HEK293 (cell line): ENCODE data around the gene EML6.

Source experiments
- CTCF ChIA-PET: fragments of 350-600 bp; formaldehyde crosslinking; extraction: SDS; loops from one replicate; lab custom pipeline; 2021; ENCODE audit warnings: antibody characterized with exemption; lab: Yijun Ruan, JAX
- POLR2A ChIA-PET: fragments of 300-600 bp; formaldehyde crosslinking; extraction: SDS; loops from one replicate; lab custom pipeline; 2020; ENCODE audit warnings: antibody characterized with exemption, inconsistent platforms; lab: Yijun Ruan, JAX
- H3K27ac ChIP-seq: fragments of 200-500 bp; sonication (Bioruptor generic); 2 replicates; pipeline ENCODE4 v1.5.1; 2014; ENCODE audit warnings: low read depth, low read length, control low read depth, inconsistent platforms; ENCODE audit errors: extremely low read depth
- H3K36me3 ChIP-seq, 2 experiments: fragments of 200-500 bp in 1 of 2; sonication (Bioruptor generic) in 1 of 2; 1 replicate in 1 of 2; 2 replicates in 1 of 2; pipeline ENCODE4 v1.5.1; 2014 to 2017; ENCODE audit warnings: inconsistent platforms in 2 of 2, low read length in 2 of 2; ENCODE audit not compliant: control insufficient read depth in 2 of 2, insufficient read depth in 1 of 2
- H3K4me1 ChIP-seq: fragments of 200-500 bp; sonication (Bioruptor generic); 2 replicates; pipeline ENCODE4 v1.5.1; 2014; ENCODE audit warnings: mild to moderate bottlenecking, low read length, inconsistent platforms; ENCODE audit not compliant: control insufficient read depth, insufficient read depth
- H3K4me3 ChIP-seq: 2 replicates; pipeline ENCODE4 v1.5.1; 2011; ENCODE audit warnings: low read depth, mild to moderate bottlenecking, control low read depth, low read length, moderate library complexity
- H3K9me3 ChIP-seq: fragments of 200-500 bp; sonication (Bioruptor generic); 2 replicates; pipeline ENCODE4 v1.5.1; 2014; ENCODE audit warnings: low read depth, low read length, inconsistent platforms; ENCODE audit not compliant: control insufficient read depth, insufficient read depth
- BCL11B ChIP-seq: fragments of 450-650 bp; formaldehyde crosslinking; IDR thresholded peaks from 2 replicates; pipeline ENCODE4 v1.5.1; 2016; ENCODE audit warnings: low read depth, missing biosample characterization, missing genetic modification characterization
- EGR2 ChIP-seq: fragments of 450-650 bp; formaldehyde crosslinking; IDR thresholded peaks from 2 replicates; pipeline ENCODE4 v1.5.1; 2016; ENCODE audit warnings: low read depth, missing biosample characterization, missing genetic modification characterization
- GFI1B ChIP-seq: fragments of 450-650 bp; formaldehyde crosslinking; IDR thresholded peaks from 2 replicates; pipeline ENCODE4 v1.5.1; 2016; ENCODE audit warnings: missing biosample characterization, missing genetic modification characterization
- GLI4 ChIP-seq: fragments of 450-650 bp; formaldehyde crosslinking; IDR thresholded peaks from 2 replicates; pipeline ENCODE4 v1.5.1; 2016; ENCODE audit warnings: missing biosample characterization, missing genetic modification characterization
- KLF1 ChIP-seq: fragments of 450-650 bp; formaldehyde crosslinking; IDR thresholded peaks from 2 replicates; pipeline ENCODE4 v1.5.1; 2016; ENCODE audit warnings: missing biosample characterization, missing genetic modification characterization
- PATZ1 ChIP-seq: fragments of 450-650 bp; formaldehyde crosslinking; IDR thresholded peaks from 2 replicates; pipeline ENCODE4 v1.5.1; 2016; ENCODE audit warnings: missing biosample characterization, missing genetic modification characterization
- REST ChIP-seq: fragments of 450-650 bp; formaldehyde crosslinking; IDR thresholded peaks from 2 replicates; pipeline ENCODE4 v1.5.1; 2016; ENCODE audit warnings: missing biosample characterization, missing genetic modification characterization
- ZBTB1 ChIP-seq: fragments of 450-650 bp; formaldehyde crosslinking; IDR thresholded peaks from 2 replicates; pipeline ENCODE4 v1.5.1; 2016; ENCODE audit warnings: missing biosample characterization, missing genetic modification characterization
- ZEB2 ChIP-seq: fragments of 450-650 bp; formaldehyde crosslinking; IDR thresholded peaks from 2 replicates; pipeline ENCODE4 v1.5.1; 2016; ENCODE audit warnings: missing biosample characterization, missing genetic modification characterization
- ZNF146 ChIP-seq: fragments of 450-650 bp; formaldehyde crosslinking; IDR thresholded peaks from 2 replicates; pipeline ENCODE4 v1.5.1; 2016; ENCODE audit warnings: missing biosample characterization, missing genetic modification characterization
- ZNF335 ChIP-seq: fragments of 450-650 bp; formaldehyde crosslinking; conservative IDR thresholded peaks from 2 replicates; pipeline ENCODE4 v1.5.1; 2016; ENCODE audit warnings: missing biosample characterization, missing genetic modification characterization
- ZNF398 ChIP-seq: fragments of 450-650 bp; formaldehyde crosslinking; IDR thresholded peaks from 2 replicates; pipeline ENCODE4 v1.5.1; 2017; ENCODE audit warnings: missing biosample characterization, missing genetic modification characterization
- ZNF423 ChIP-seq: fragments of 450-650 bp; formaldehyde crosslinking; IDR thresholded peaks from 2 replicates; pipeline ENCODE4 v1.5.1; 2016; ENCODE audit warnings: missing biosample characterization, missing genetic modification characterization
- ZNF473 ChIP-seq: fragments of 450-650 bp; formaldehyde crosslinking; IDR thresholded peaks from 2 replicates; pipeline ENCODE4 v1.5.1; 2017; ENCODE audit warnings: missing biosample characterization, missing genetic modification characterization
- ZNF549 ChIP-seq: fragments of 450-650 bp; IDR thresholded peaks from 2 replicates; pipeline ENCODE4 v1.5.1; 2018; ENCODE audit warnings: missing biosample characterization, missing genetic modification characterization, mild to moderate bottlenecking, inconsistent platforms, moderate library complexity
- ZNF610 ChIP-seq: fragments of 450-650 bp; formaldehyde crosslinking; IDR thresholded peaks from 2 replicates; pipeline ENCODE4 v1.5.1; 2016; ENCODE audit warnings: missing biosample characterization, missing genetic modification characterization, borderline replicate concordance
- ZNF623 ChIP-seq: fragments of 450-650 bp; formaldehyde crosslinking; IDR thresholded peaks from 2 replicates; pipeline ENCODE4 v1.5.1; 2016; ENCODE audit warnings: missing biosample characterization, missing genetic modification characterization
- ZSCAN23 ChIP-seq: fragments of 450-650 bp; formaldehyde crosslinking; IDR thresholded peaks from 2 replicates; pipeline ENCODE4 v1.5.1; 2016; ENCODE audit warnings: missing biosample characterization, missing genetic modification characterization
- ZXDB ChIP-seq: fragments of 450-650 bp; formaldehyde crosslinking; IDR thresholded peaks from 2 replicates; pipeline ENCODE4 v1.5.1; 2016; ENCODE audit warnings: missing biosample characterization, missing genetic modification characterization
- TF ChIP-seq, protein P1 (sequence below): fragments of 450-650 bp; IDR thresholded peaks from 2 replicates; pipeline ENCODE4 v1.5.1; 2018; ENCODE audit warnings: missing biosample characterization, missing genetic modification characterization
- TF ChIP-seq, protein P2 (sequence below): fragments of 450-650 bp; formaldehyde crosslinking; IDR thresholded peaks from 2 replicates; pipeline ENCODE4 v1.5.1; 2016; ENCODE audit warnings: missing biosample characterization, missing genetic modification characterization
- TF ChIP-seq, protein P3 (sequence below): fragments of 450-650 bp; formaldehyde crosslinking; IDR thresholded peaks from 2 replicates; pipeline ENCODE4 v1.5.1; 2016; ENCODE audit warnings: missing biosample characterization, missing genetic modification characterization
- TF ChIP-seq, protein P4 (sequence below): fragments of 450-650 bp; formaldehyde crosslinking; IDR thresholded peaks from 2 replicates; pipeline ENCODE4 v1.5.1; 2016; ENCODE audit warnings: missing biosample characterization, missing genetic modification characterization

Gene EML6

DNA sequence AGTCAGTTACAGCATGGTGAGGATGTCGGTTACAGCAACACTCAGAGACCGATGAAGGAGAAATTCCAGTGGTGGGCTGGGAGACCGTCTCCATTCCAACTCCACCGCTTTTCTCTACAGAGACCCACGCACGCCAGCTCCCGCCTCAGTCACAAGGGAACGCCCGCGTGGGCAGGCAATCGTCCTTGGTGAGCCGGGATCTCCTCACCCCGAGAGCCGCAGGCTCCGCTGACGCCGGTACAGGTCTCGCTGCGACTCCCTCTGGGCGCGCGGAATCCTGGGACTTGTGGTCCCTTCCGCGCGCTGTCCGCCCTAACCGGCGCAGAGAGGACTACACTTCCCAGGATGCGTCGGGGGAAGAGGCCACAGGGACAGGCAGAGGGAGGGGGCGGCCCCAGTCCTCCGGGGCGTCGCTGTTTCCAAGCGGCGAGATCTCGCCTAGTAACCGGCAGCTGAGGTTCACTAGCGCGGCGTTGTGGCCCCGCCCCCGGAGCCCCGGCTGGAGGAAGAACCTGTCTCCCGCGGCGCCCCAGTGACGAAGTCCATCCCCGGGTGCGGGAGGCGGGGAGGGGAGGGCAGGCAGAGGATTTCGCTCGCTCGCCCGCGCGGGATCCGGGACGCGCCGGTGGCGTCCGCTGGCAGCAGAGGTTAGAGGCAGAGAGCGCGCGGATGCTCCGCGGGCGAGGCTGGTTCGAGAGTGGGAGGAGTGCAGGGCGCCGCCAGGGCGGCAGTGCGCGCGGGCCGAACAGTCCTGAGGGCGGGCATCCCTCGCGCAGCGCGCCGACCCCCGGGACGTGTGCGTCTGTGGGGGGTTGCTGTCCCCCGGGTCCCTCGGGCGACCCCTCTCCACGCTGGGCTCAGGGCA, at the start of gene EML6:
Gene EML6, plus strand, starts transcription at position 532 of the 865 bp plus-strand sequence. CDS start 1,400 bp downstream, outside the sequence.
- H3K27ac ChIP-seq: peak within 1 kb of the TSS; percentile 10; the same call in 1 of the 2 replicates
- no peaks in the 10 kb centered on the region for H3K36me3 ChIP-seq
- TF ChIP-seq GFI1B (tag by site-specific recombination) (no peak), ZSCAN23 (tag by site-specific recombination) (no peak), ZNF549 (tag by site-specific recombination) (no peak), EGR2 (peak; percentile 69), ZNF473 (no peak), ZEB2 (tag by site-specific recombination) (peak; percentile 79; the same call in 1 of the 2 replicates), BCL11B (tag by site-specific recombination) (no peak; the same call in 1 of the 2 replicates), PATZ1 (tag by site-specific recombination) (peak; percentile 89), ZNF335 (tag by site-specific recombination) (peak; percentile 81), ZNF623 (tag by site-specific recombination) (no peak), ZNF146 (tag by site-specific recombination) (no peak), ZNF610 (tag by site-specific recombination) (no peak), REST (no peak), KLF1 (tag by site-specific recombination) (peak; percentile 47; the same call in 1 of the 2 replicates), ZNF423 (tag by site-specific recombination) (peak; percentile 74), GLI4 (tag by site-specific recombination) (no peak), ZBTB1 (peak; percentile 42; the same call in 1 of the 2 replicates), ZNF398 (tag by site-specific recombination) (peak; percentile 67), ZXDB (tag by site-specific recombination) (peak; percentile 46; the same call in 1 of the 2 replicates)
- TF ChIP-seq, protein P1, sequence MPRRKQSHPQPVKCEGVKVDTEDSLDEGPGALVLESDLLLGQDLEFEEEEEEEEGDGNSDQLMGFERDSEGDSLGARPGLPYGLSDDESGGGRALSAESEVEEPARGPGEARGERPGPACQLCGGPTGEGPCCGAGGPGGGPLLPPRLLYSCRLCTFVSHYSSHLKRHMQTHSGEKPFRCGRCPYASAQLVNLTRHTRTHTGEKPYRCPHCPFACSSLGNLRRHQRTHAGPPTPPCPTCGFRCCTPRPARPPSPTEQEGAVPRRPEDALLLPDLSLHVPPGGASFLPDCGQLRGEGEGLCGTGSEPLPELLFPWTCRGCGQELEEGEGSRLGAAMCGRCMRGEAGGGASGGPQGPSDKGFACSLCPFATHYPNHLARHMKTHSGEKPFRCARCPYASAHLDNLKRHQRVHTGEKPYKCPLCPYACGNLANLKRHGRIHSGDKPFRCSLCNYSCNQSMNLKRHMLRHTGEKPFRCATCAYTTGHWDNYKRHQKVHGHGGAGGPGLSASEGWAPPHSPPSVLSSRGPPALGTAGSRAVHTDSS (tag by site-specific recombination): no peak
- TF ChIP-seq, protein P2, sequence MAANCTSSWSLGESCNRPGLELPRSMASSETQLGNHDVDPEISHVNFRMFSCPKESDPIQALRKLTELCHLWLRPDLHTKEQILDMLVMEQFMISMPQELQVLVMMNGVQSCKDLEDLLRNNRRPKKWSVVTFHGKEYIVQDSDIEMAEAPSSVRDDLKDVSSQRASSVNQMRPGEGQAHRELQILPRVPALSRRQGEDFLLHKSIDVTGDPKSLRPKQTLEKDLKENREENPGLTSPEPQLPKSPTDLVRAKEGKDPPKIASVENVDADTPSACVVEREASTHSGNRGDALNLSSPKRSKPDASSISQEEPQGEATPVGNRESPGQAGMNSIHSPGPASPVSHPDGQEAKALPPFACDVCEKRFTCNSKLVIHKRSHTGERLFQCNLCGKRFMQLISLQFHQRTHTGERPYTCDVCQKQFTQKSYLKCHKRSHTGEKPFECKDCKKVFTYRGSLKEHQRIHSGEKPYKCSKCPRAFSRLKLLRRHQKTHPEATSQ (tag by site-specific recombination): no peak
- TF ChIP-seq, protein P3, sequence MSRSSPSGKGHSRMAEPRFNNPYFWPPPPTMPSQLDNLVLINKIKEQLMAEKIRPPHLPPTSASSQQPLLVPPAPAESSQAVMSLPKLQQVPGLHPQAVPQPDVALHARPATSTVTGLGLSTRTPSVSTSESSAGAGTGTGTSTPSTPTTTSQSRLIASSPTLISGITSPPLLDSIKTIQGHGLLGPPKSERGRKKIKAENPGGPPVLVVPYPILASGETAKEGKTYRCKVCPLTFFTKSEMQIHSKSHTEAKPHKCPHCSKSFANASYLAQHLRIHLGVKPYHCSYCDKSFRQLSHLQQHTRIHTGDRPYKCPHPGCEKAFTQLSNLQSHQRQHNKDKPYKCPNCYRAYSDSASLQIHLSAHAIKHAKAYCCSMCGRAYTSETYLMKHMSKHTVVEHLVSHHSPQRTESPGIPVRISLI (tag by site-specific recombination): no peak
- TF ChIP-seq, protein P4, sequence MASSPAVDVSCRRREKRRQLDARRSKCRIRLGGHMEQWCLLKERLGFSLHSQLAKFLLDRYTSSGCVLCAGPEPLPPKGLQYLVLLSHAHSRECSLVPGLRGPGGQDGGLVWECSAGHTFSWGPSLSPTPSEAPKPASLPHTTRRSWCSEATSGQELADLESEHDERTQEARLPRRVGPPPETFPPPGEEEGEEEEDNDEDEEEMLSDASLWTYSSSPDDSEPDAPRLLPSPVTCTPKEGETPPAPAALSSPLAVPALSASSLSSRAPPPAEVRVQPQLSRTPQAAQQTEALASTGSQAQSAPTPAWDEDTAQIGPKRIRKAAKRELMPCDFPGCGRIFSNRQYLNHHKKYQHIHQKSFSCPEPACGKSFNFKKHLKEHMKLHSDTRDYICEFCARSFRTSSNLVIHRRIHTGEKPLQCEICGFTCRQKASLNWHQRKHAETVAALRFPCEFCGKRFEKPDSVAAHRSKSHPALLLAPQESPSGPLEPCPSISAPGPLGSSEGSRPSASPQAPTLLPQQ: 0 out of 2 replicates have a peak, but pooled peaks have one; percentile 15

More for the DNA sequence above, at the start of gene EML6:
- POLR2A ChIA-PET: interaction anchor here (0.6 to 1.5 kb wide), 6 partner anchors 27 to 956 kb away, joined by 3 to 7 read pairs (median 4); partner anchors contain the start of genes CHAC2 and RTN4
- Histone ChIP-seq H3K9me3 (no peaks in the 10 kb centered on the region), H3K4me3 (peak within 1 kb of the TSS; percentile 76), H3K4me1 (no peaks in the 10 kb centered on the region; the same call in 1 of the 2 replicates)
- CTCF ChIA-PET: interaction anchor here (0.6 to 1.3 kb wide), 6 partner anchors 15 to 446 kb away, joined by 3 to 4 read pairs (median 3); no protein-coding TSS in a partner anchor
